RWPE1 (cell line): ENCODE results near the gene CORT.
A peak's percentile ranks its signal among the peaks of the same experiment; 100 is the strongest.
"Not testable (repeated sequence)": the region's sequence is repeated elsewhere in the genome, so short reads cannot be mapped to it uniquely, and the experiment has no call there.

Experiments
- CTCF ChIA-PET: fragments of 350-600 bp; sonication (Branson Sonifier 250); formaldehyde crosslinking; extraction: SDS; loops from one replicate; lab custom pipeline; 2021; lab: Yijun Ruan, JAX
- POLR2A ChIA-PET: fragments of 400-600 bp; formaldehyde crosslinking; extraction: SDS; loops from one replicate; lab custom pipeline; 2020; ENCODE audit warnings: antibody characterized with exemption; ENCODE audit not compliant: low non-redundant PET; lab: Yijun Ruan, JAX
- DNase-seq: peaks from one replicate; pipeline ENCODE4 v3.0.0; 2012; ENCODE audit warnings: low spot score
- H3K27ac ChIP-seq: fragments of 450-650 bp; 2 replicates; pipeline ENCODE4 v1.5.1; 2017
- CTCF ChIP-seq: fragments of 450-650 bp; conservative IDR thresholded peaks from 2 replicates; pipeline ENCODE4 v1.5.1; 2017; ENCODE audit warnings: low read depth, mild to moderate bottlenecking

Gene CORT

GRCh38 chr1:10419351-10419750, 30.5 kb upstream of the CORT start:
- ChIA-PET POLR2A (no interaction called here), CTCF (interaction anchor here (0.6 to 0.7 kb wide), 2 partner anchors 8 to 17 kb away, joined by 3 read pairs; no protein-coding TSS in a partner anchor)
- TF ChIP-seq CTCF = no peak
- peak overlapping the region; percentile 31 for H3K27ac ChIP-seq
- no peak for DNase-seq

GRCh38 chr1:10421637-10422036, 28.2 kb upstream of the CORT start:
- no peak overlapping the region for H3K27ac ChIP-seq
- no peak for DNase-seq
- TF ChIP-seq CTCF = no peak
- ChIA-PET POLR2A (no interaction called here), CTCF (interaction anchor here (0.6 to 1.5 kb wide), 3 partner anchors 44 to 208 kb away, joined by 3 to 5 read pairs (median 3); no protein-coding TSS in a partner anchor)

- POLR2A ChIA-PET = no interaction called here
- CTCF ChIA-PET = interaction anchor here (0.8 kb wide), 1 partner anchor 71 kb away, joined by 3 read pairs; no protein-coding TSS in a partner anchor
- H3K27ac ChIP-seq = no peak overlapping the region
- DNase-seq = no peak
- TF ChIP-seq CTCF = no peak
Measured at GRCh38 chr1:10424034-10424433, 25.8 kb upstream of the CORT start.

GRCh38 chr1:10424651-10425050, 25.2 kb upstream of the CORT start:
- DNase-seq = no peak
- no peak overlapping the region for H3K27ac ChIP-seq
- POLR2A ChIA-PET = no interaction called here
- no peak for TF ChIP-seq CTCF
- CTCF ChIA-PET = no interaction called here

GRCh38 chr1:10425826-10426534, 23.9 kb upstream of the CORT start:
- POLR2A ChIA-PET, H3K27ac ChIP-seq, DNase-seq: not testable (repeated sequence)
- CTCF ChIA-PET = interaction anchor here (0.6 kb wide), 1 partner anchor 930 kb away, joined by 3 read pairs; no protein-coding TSS in a partner anchor

- DNase-seq, POLR2A ChIA-PET, H3K27ac ChIP-seq: not testable (repeated sequence)
- CTCF ChIA-PET = interaction anchor here (0.6 kb wide), 1 partner anchor 40 kb away, joined by 3 read pairs; no protein-coding TSS in a partner anchor
Measured at GRCh38 chr1:10426535-10426848, 23.3 kb upstream of the CORT start.

- ChIA-PET POLR2A (no interaction called here), CTCF (interaction anchor here (0.6 to 1.0 kb wide), 6 partner anchors 36 to 438 kb away, joined by 3 to 7 read pairs (median 3); no protein-coding TSS in a partner anchor)
- H3K27ac ChIP-seq = peak overlapping the region; percentile 36; the same call in 1 of the 2 replicates
- DNase-seq = no peak
- no peak for TF ChIP-seq CTCF
Measured at GRCh38 chr1:10428984-10429383, 20.8 kb upstream of the CORT start.
